PFSK-1 (cell line): ENCODE measurements around the gene ASTE1.

ENCODE experiments used
- REST ChIP-seq, 2 experiments: IDR thresholded peaks; 2 replicates each; pipeline versions ENCODE4 v1.6.1 to v1.8.0; 2011 to 2012; ENCODE audit warnings: low read depth in 2 of 2, low read length in 2 of 2, control low read depth in 1 of 2, inconsistent platforms in 1 of 2, mild to moderate bottlenecking in 1 of 2, moderate library complexity in 1 of 2; ENCODE audit not compliant: insufficient read depth in 1 of 2
- TAF1 ChIP-seq: IDR thresholded peaks from 2 replicates; pipeline ENCODE4 v1.6.1; 2012; ENCODE audit warnings: low read length, control low read depth, borderline replicate concordance; ENCODE audit not compliant: insufficient read depth

- no peak for TF ChIP-seq TAF1
- no peak for TF ChIP-seq REST (IDR thresholded peaks at IDR 0.05; ENCODE audit: insufficient read depth in 1 of 2, low read depth in 2 of 2, low read length in 2 of 2)
Measured at GRCh38 chr3:131048030-131048429, 21.4 kb upstream of the ASTE1 start.
